H9 (cell line): Measurements from ENCODE around the gene ASCC1. TPM values are rescaled to one million over a fixed set of nuclear protein-coding genes. Genes with fewer than 3 reads are reported as not detected.

Source experiments
- DNase-seq: peaks from one replicate; pipeline ENCODE4 v3.0.0-alpha.2; 2017
- H2AFZ ChIP-seq: one replicate; pipeline ENCODE4 v1.6.1; 2013; ENCODE audit warnings: mild to moderate bottlenecking, low read length, control low read depth, moderate library complexity
- H2AK5ac ChIP-seq: 2 replicates; pipeline ENCODE4 v1.6.1; 2013; ENCODE audit warnings: low read length, control low read depth, mixed read lengths; ENCODE audit not compliant: insufficient read length
- H2BK120ac ChIP-seq: one replicate; pipeline ENCODE4 v1.6.1; 2013; ENCODE audit warnings: low read depth, mild to moderate bottlenecking, low read length, control low read depth, inconsistent platforms; ENCODE audit not compliant: poor library complexity, severe bottlenecking
- H2BK12ac ChIP-seq: 2 replicates; pipeline ENCODE4 v1.6.1; 2013; ENCODE audit warnings: low read length, control low read depth, mixed read lengths, low read depth; ENCODE audit not compliant: insufficient read length
- H2BK15ac ChIP-seq: 2 replicates; pipeline ENCODE4 v1.6.1; 2013; ENCODE audit warnings: low read depth, low read length, control low read depth
- H2BK20ac ChIP-seq: one replicate; pipeline ENCODE4 v1.6.1; 2013; ENCODE audit warnings: low read depth, mild to moderate bottlenecking, low read length, control low read depth, inconsistent platforms; ENCODE audit not compliant: poor library complexity, severe bottlenecking
- H2BK5ac ChIP-seq: 2 replicates; pipeline ENCODE4 v1.6.1; 2013; ENCODE audit warnings: low read length, control low read depth, mixed read lengths; ENCODE audit not compliant: insufficient read length
- H3K14ac ChIP-seq: 2 replicates; pipeline ENCODE4 v1.6.1; 2013; ENCODE audit warnings: low read length, control low read depth; ENCODE audit not compliant: insufficient read depth
- H3K18ac ChIP-seq: 2 replicates; pipeline ENCODE4 v1.6.1; 2013; ENCODE audit warnings: low read depth, mild to moderate bottlenecking, mixed read lengths, low read length, control low read depth; ENCODE audit not compliant: insufficient read length
- H3K23ac ChIP-seq: 2 replicates; pipeline ENCODE4 v1.6.1; 2013; ENCODE audit warnings: low read length, control low read depth, mixed read lengths, low read depth; ENCODE audit not compliant: insufficient read length
- H3K23me2 ChIP-seq: 2 replicates; pipeline ENCODE4 v1.6.1; 2013; ENCODE audit warnings: low read depth, mild to moderate bottlenecking, mixed read lengths, low read length, control low read depth; ENCODE audit not compliant: insufficient read length, poor library complexity, severe bottlenecking
- H3K27ac ChIP-seq: 2 replicates; pipeline ENCODE4 v1.5.1; 2013; ENCODE audit warnings: low read length, control low read depth, mixed read lengths, low read depth; ENCODE audit not compliant: insufficient read length
- H3K27me3 ChIP-seq: 2 replicates; pipeline ENCODE4 v1.6.1; 2013; ENCODE audit warnings: low read length, control low read depth, inconsistent platforms; ENCODE audit not compliant: insufficient read depth
- H3K4ac ChIP-seq: 2 replicates; pipeline ENCODE4 v1.6.1; 2013; ENCODE audit warnings: low read depth, mild to moderate bottlenecking, control low read depth, inconsistent platforms, low read length, moderate library complexity
- H3K4me1 ChIP-seq: 2 replicates; pipeline ENCODE4 v1.6.1; 2013; ENCODE audit warnings: low read length, control low read depth, inconsistent platforms; ENCODE audit not compliant: insufficient read depth
- H3K4me2 ChIP-seq: 2 replicates; pipeline ENCODE4 v1.6.1; 2013; ENCODE audit warnings: low read length, control low read depth, mixed read lengths; ENCODE audit not compliant: insufficient read length, insufficient read depth
- H3K56ac ChIP-seq: 2 replicates; pipeline ENCODE4 v1.6.1; 2013; ENCODE audit warnings: low read depth, mild to moderate bottlenecking, mixed read lengths, low read length, control low read depth; ENCODE audit not compliant: insufficient read length
- H3K79me1 ChIP-seq: 2 replicates; pipeline ENCODE4 v1.6.1; 2013; ENCODE audit warnings: low read depth, mild to moderate bottlenecking, moderate library complexity, low read length, control low read depth, inconsistent platforms; ENCODE audit not compliant: insufficient read depth, poor library complexity, severe bottlenecking
- H3K79me2 ChIP-seq: 2 replicates; pipeline ENCODE4 v1.6.1; 2013; ENCODE audit warnings: low read length, control low read depth, inconsistent platforms; ENCODE audit not compliant: insufficient read depth
- H3K9ac ChIP-seq: 2 replicates; pipeline ENCODE4 v1.6.1; 2013; ENCODE audit warnings: low read length, control low read depth, mixed read lengths; ENCODE audit not compliant: insufficient read length; ENCODE audit errors: extremely low read depth
- H3K9me3 ChIP-seq: one replicate; pipeline ENCODE4 v1.6.1; 2013; ENCODE audit warnings: low read depth, low read length, inconsistent platforms; ENCODE audit not compliant: control insufficient read depth
- H3T11ph ChIP-seq: one replicate; pipeline ENCODE4 v1.6.1; 2013; ENCODE audit warnings: mild to moderate bottlenecking, low read length, control low read depth, inconsistent platforms
- H4K20me1 ChIP-seq: one replicate; pipeline ENCODE4 v1.6.1; 2013; ENCODE audit not compliant: control insufficient read depth, insufficient read length, insufficient read depth
- H4K5ac ChIP-seq: 2 replicates; pipeline ENCODE4 v1.6.1; 2013; ENCODE audit warnings: low read depth, mild to moderate bottlenecking, mixed read lengths, low read length, control low read depth; ENCODE audit not compliant: insufficient read length
- H4K8ac ChIP-seq: replicated peaks from 2 replicates; pipeline ENCODE4 v1.6.1; 2013; ENCODE audit warnings: low read length, control low read depth, mixed read lengths, low read depth; ENCODE audit not compliant: insufficient read length
- H4K91ac ChIP-seq: 2 replicates; pipeline ENCODE4 v1.6.1; 2013; ENCODE audit warnings: low read depth, mild to moderate bottlenecking, moderate library complexity, mixed read lengths, low read length, control low read depth; ENCODE audit not compliant: insufficient read length
- H3K27ac Mint-ChIP-seq, 3 experiments: 2 replicates in 2 of 3; 3 replicates in 1 of 3; pipeline ENCODE4 v1.8.0; 2020 to 2021; ENCODE audit warnings: mixed read lengths in 3 of 3, mild to moderate bottlenecking in 1 of 3, moderate library complexity in 1 of 3
- H3K27me3 Mint-ChIP-seq: 2 replicates; pipeline ENCODE4 v1.8.0; 2021; ENCODE audit warnings: low read depth, mild to moderate bottlenecking, moderate library complexity, mixed read lengths
- H3K36me3 Mint-ChIP-seq, 3 experiments: 2 replicates in 2 of 3; 3 replicates in 1 of 3; pipeline ENCODE4 v1.8.0; 2020 to 2021; ENCODE audit warnings: low read depth in 3 of 3, mixed read lengths in 3 of 3; ENCODE audit not compliant: insufficient read depth in 1 of 3
- H3K4me1 Mint-ChIP-seq, 2 experiments: 2 replicates each; pipeline ENCODE4 v1.8.0; 2020; ENCODE audit warnings: mixed read lengths in 2 of 2
- H3K4me3 Mint-ChIP-seq, 2 experiments: 2 replicates in 1 of 2; 3 replicates in 1 of 2; pipeline ENCODE4 v1.8.0; 2020 to 2021; ENCODE audit warnings: mild to moderate bottlenecking in 2 of 2, mixed read lengths in 2 of 2, moderate library complexity in 1 of 2
- H3K9me3 Mint-ChIP-seq, 2 experiments: 2 replicates in 1 of 2; 3 replicates in 1 of 2; pipeline ENCODE4 v1.8.0; 2020; ENCODE audit warnings: mild to moderate bottlenecking in 2 of 2, mixed read lengths in 2 of 2, moderate library complexity in 1 of 2
- WGBS: extraction: QIAGEN DNeasy Blood & Tissue Kit; methylation state at CpG from one replicate; pipeline ENCODE4 v1.1.7; 2013; ENCODE audit warnings: missing lambda C conversion rate, low lambda C conversion rate, mixed read lengths; ENCODE audit not compliant: insufficient read length; ENCODE audit errors: extremely low coverage; 5-methylcytosine and 5-hydroxymethylcytosine counted together
- total RNA-seq: library from RNA; stranded (reverse); gene quantifications from 2 replicates; pipeline ENCODE4 v1.2.1, GENCODE V29; 2021
- TF ChIP-seq, protein P1 (sequence below): fragments of 200-600 bp; sonication (generic); conservative IDR thresholded peaks from 3 replicates; pipeline ENCODE4 v1.8.0; 2021; ENCODE audit warnings: antibody characterized with exemption, mild to moderate bottlenecking

ASCC1 gene
- total RNA-seq, 1 experiment from 2014 or later, result 41.2 TPM

DNA sequence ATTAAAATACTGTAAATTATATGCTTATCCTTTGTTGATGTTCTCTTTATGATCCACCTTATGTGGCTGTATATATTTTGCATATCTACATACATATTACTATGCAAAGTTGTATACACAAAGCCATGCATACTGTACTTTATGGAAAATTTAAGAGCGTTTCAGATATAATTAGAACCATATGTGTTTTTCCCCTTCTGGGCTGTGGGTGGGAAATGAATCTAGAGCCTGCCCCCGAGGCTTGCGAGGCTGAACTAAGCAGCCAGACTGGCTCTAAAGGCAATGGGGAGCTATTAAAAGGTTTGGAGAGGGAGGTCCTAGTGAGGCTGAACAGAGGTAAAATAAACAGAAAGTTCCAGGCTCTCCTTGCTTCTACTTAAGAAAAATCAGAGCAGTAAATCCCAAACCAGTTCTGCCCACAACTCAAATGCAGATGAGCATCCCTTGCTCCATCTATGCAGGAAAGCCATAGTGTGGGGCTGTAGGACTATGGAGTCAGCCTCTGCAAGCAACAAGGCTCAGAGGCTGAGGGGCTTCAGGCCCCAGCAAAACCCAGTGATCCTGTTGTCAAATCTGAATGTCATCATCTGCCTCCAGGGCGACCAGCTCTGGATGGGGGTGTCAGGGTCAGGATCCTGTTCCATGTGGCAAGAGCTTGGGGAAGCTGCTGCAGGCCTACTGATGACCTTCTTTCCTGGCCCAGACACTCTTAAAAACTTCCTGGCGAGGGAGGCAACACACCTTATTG, 43.6 kb upstream of the ASCC1 start:
- no peak overlapping the region for H3T11ph ChIP-seq
- no peaks in the 10 kb centered on the region for H3K27me3 ChIP-seq
- no peak overlapping the region for H2BK5ac ChIP-seq
- H3K56ac ChIP-seq, result no peak overlapping the region
- H3K23me2 ChIP-seq, result peaks cover 4% of the 10 kb centered on the region
- H4K8ac ChIP-seq, result no peak overlapping the region
- H2BK20ac ChIP-seq, result no peak overlapping the region
- H4K91ac ChIP-seq, result no peak overlapping the region
- no peaks in the 10 kb centered on the region for H4K20me1 ChIP-seq
- no peaks in the 10 kb centered on the region for H3K9me3 ChIP-seq
- no peak overlapping the region for H2BK12ac ChIP-seq
- peak overlapping the region; percentile 93 for H3K18ac ChIP-seq
- H3K4me1 Mint-ChIP-seq, result peaks cover 55 to 67% of the 10 kb centered on the region in 2 experiments
- H3K23ac ChIP-seq, result no peak overlapping the region
- no peak overlapping the region for H3K4me2 ChIP-seq
- no peaks in the 10 kb centered on the region for H3K79me1 ChIP-seq
- DNase-seq, result no peak
- peak overlapping the region; percentile 77; the same call in 1 of the 2 replicates for H3K14ac ChIP-seq
- no peak overlapping the region for H2BK15ac ChIP-seq
- TF ChIP-seq, protein P1, sequence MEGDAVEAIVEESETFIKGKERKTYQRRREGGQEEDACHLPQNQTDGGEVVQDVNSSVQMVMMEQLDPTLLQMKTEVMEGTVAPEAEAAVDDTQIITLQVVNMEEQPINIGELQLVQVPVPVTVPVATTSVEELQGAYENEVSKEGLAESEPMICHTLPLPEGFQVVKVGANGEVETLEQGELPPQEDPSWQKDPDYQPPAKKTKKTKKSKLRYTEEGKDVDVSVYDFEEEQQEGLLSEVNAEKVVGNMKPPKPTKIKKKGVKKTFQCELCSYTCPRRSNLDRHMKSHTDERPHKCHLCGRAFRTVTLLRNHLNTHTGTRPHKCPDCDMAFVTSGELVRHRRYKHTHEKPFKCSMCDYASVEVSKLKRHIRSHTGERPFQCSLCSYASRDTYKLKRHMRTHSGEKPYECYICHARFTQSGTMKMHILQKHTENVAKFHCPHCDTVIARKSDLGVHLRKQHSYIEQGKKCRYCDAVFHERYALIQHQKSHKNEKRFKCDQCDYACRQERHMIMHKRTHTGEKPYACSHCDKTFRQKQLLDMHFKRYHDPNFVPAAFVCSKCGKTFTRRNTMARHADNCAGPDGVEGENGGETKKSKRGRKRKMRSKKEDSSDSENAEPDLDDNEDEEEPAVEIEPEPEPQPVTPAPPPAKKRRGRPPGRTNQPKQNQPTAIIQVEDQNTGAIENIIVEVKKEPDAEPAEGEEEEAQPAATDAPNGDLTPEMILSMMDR, result no peak
- peaks cover 13% of the 10 kb centered on the region for H3K4me1 ChIP-seq
- no peak overlapping the region for H3K27ac ChIP-seq
- H3K4ac ChIP-seq, result no peak overlapping the region
- peak overlapping the region in 1 of 2 experiments; percentile 63; a peak in 1 of 5 replicates for H3K4me3 Mint-ChIP-seq
- no peaks in the 10 kb centered on the region for H3K79me2 ChIP-seq
- no peak overlapping the region for H3K9ac ChIP-seq
- no peak overlapping the region for H2AFZ ChIP-seq
- no peaks in the 10 kb centered on the region; the same call in 1 of the 2 replicates for H3K27me3 Mint-ChIP-seq
- no peak overlapping the region for H2AK5ac ChIP-seq
- no peak overlapping the region for H2BK120ac ChIP-seq
- H3K9me3 Mint-ChIP-seq, result no peaks in the 10 kb centered on the region; a peak in 1 of 5 replicates
- H4K5ac ChIP-seq, result no peak overlapping the region
- H3K36me3 Mint-ChIP-seq, result no peaks in the 10 kb centered on the region
- H3K27ac Mint-ChIP-seq, result peak overlapping the region; percentile 98 to 99 (median 98)
- no CpG with 5 or more reads among the region's 5 CpGs for WGBS
